Skin epidermis (tissue), 12 donors: Measurements from ENCODE around the gene CLK2.

Source experiments
- H3K27ac ChIP-seq, 21 experiments: fragments of 200-600 bp; sonication (generic) in 11 of 21; one replicate each; pipeline ENCODE4 v1.5.0; 2020; ENCODE audit warnings: mild to moderate bottlenecking in 3 of 21, inconsistent platforms in 2 of 21, moderate library complexity in 2 of 21
- H3K4me3 ChIP-seq, 7 experiments: fragments of 200-600 bp; sonication (generic) in 2 of 7; one replicate each; pipeline ENCODE4 v1.5.0; 2020; ENCODE audit warnings: inconsistent platforms in 2 of 7, mild to moderate bottlenecking in 2 of 7, moderate library complexity in 1 of 7

CLK2 gene

GRCh38 chr1:155273343-155274245 lies at the start of gene CLK2:
Gene CLK2 (minus strand): TSS chr1:155273504. CDS start chr1:155270977, 2,527 bp downstream.
- peak within 1 kb of the TSS; percentile 92 to 99 (median 97) for H3K27ac ChIP-seq
- peak within 1 kb of the TSS; percentile 60 to 95 (median 79) for H3K4me3 ChIP-seq

- peak overlapping the region; percentile 63 to 91 (median 77) for H3K4me3 ChIP-seq
- H3K27ac ChIP-seq, result peak overlapping the region in 20 of 21 experiments; percentile 82 to 98 (median 94)
Observed at GRCh38 chr1:155322571-155322952, 49.3 kb upstream of the CLK2 start.

GRCh38 chr1:155321639-155322503 lies 48.6 kb upstream of the CLK2 start:
- peak overlapping the region in 6 of 7 experiments; percentile 25 to 91 (median 64) for H3K4me3 ChIP-seq

GRCh38 chr1:155320661-155321617 lies 47.6 kb upstream of the CLK2 start, which contains the start of gene RUSC1:
Gene RUSC1 (plus strand): TSS chr1:155320894. CDS start chr1:155321774, 880 bp downstream.
- peak within 1 kb of the TSS; percentile 25 to 91 (median 32) for H3K4me3 ChIP-seq
- H3K27ac ChIP-seq, result peak within 1 kb of the TSS in 17 of 21 experiments; percentile 0 to 97 (median 55)

More at GRCh38 chr1:155321639-155322503, 48.6 kb upstream of the CLK2 start:
- peak overlapping the region in 12 of 21 experiments; percentile 6 to 97 (median 93) for H3K27ac ChIP-seq

GRCh38 chr1:155320252-155320651 lies 46.9 kb upstream of the CLK2 start:
- Histone ChIP-seq H3K4me3 (peak overlapping the region; percentile 25 to 91 (median 32)), H3K27ac (peak overlapping the region in 13 of 21 experiments; percentile 0 to 97 (median 42))

- no peak overlapping the region for H3K27ac ChIP-seq
- no peak overlapping the region for H3K4me3 ChIP-seq
Observed at GRCh38 chr1:155319536-155319935, 46.2 kb upstream of the CLK2 start.

- no peak overlapping the region for H3K27ac ChIP-seq
- H3K4me3 ChIP-seq, result no peak overlapping the region
Observed at GRCh38 chr1:155318082-155318481, 44.8 kb upstream of the CLK2 start.

- H3K4me3 ChIP-seq, result no peak overlapping the region
- no peak overlapping the region for H3K27ac ChIP-seq
Observed at GRCh38 chr1:155316922-155317321, 43.6 kb upstream of the CLK2 start.

GRCh38 chr1:155313261-155313660 lies 40.0 kb upstream of the CLK2 start:
- H3K4me3 ChIP-seq, result no peak overlapping the region
- H3K27ac ChIP-seq, result peak overlapping the region in 5 of 21 experiments; percentile 13 to 48 (median 35)

GRCh38 chr1:155309423-155310021 lies 36.2 kb upstream of the CLK2 start:
- Histone ChIP-seq H3K4me3 (peak overlapping the region; percentile 53 to 86 (median 73)), H3K27ac (peak overlapping the region in 20 of 21 experiments; percentile 75 to 95 (median 91))

GRCh38 chr1:155308493-155309422 lies 35.5 kb upstream of the CLK2 start, which contains the start of gene FDPS:
Gene FDPS (plus strand): TSS chr1:155308866. CDS start chr1:155309790, 924 bp downstream.
- Histone ChIP-seq H3K27ac (peak within 1 kb of the TSS; percentile 35 to 95 (median 91)), H3K4me3 (peak within 1 kb of the TSS; percentile 53 to 86 (median 73))

- Histone ChIP-seq H3K27ac (peak overlapping the region in 2 of 21 experiments; percentile 76 to 89), H3K4me3 (no peak overlapping the region)
Observed at GRCh38 chr1:155307247-155307740, 34.0 kb upstream of the CLK2 start.

- Histone ChIP-seq H3K4me3 (no peak overlapping the region), H3K27ac (peak overlapping the region in 3 of 21 experiments; percentile 5 to 34 (median 20))
Observed at GRCh38 chr1:155305881-155306391, 32.6 kb upstream of the CLK2 start.

- H3K4me3 ChIP-seq, result no peak overlapping the region
- H3K27ac ChIP-seq, result no peak overlapping the region
Observed at GRCh38 chr1:155304558-155305063, 31.3 kb upstream of the CLK2 start.

GRCh38 chr1:155301342-155301841 lies 28.1 kb upstream of the CLK2 start, which contains the start of gene PKLR:
Gene PKLR (minus strand): TSS chr1:155301438. CDS start chr1:155301395, 43 bp downstream.
- H3K4me3 ChIP-seq, result no peak within 1 kb of the TSS
- no peak within 1 kb of the TSS for H3K27ac ChIP-seq
